ENCODE results near the gene WASF2. TPM values are rescaled to one million over a fixed set of nuclear protein-coding genes. Genes with fewer than 3 reads are reported as not detected.

Gene WASF2
- total and polyA plus RNA-seq, 2 of the 13 experiments (the other 11 are each of a cell fraction or from before 2014, with no cell fraction given), result 10.4 to 27.7 TPM

DNA sequence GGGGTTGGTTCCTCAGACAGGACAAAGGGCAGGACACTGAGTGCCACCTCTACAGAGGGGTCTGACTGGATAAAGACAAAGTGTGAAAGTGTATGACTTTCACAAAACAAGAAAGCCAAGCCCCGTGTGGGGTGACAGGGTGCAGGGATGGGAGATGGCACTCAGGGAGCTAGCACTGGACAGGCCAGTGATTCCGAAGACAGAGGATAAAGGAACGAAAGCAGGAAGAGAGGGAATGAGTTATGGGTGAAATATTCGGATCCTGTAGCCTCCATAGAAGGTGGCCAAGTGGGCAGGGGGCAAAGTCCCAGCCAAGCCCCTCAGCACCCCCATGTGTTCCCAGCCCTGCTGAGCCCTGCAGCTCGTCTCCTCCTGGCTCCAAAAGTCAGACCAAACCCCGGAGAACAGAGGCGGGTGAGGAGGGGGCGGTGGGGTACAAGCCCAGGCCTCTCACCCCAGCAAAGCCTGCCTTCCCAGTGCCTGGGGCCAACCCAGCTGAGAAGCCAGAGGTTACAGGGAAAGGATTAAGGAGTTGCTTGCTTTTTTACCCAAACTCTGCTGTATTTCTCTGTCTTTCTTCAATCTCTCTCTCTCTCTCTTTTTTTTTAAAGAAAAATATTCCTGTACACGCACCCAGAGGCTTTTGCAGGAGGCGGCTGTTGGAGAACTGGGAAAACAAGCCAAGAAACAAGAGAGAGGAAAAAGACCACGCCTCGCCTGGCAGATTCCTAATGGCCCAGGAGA, 14.0 kb upstream of the WASF2 start (continued):
- TF ChIP-seq TRIM24 (CRISPR knock-in tag; IDR thresholded peaks at IDR 0.05), result no peak
- TF ChIP-seq, protein P1, sequence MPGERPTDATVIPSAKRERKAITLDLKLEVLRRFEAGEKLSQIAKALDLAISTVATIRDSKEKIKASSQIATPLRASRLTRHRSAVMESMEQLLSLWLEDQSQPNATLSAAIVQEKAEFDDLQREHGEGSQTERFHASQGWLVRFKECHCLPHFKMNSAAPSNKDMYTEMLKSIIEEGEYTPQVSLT (CRISPR knock-in tag; IDR thresholded peaks at IDR 0.05; ENCODE audit: borderline replicate concordance, low read depth), result no peak
- no peak for TF ChIP-seq ZNF337 (CRISPR knock-in tag; IDR thresholded peaks at IDR 0.05; ENCODE audit: borderline replicate concordance, low read depth)
- TF ChIP-seq, protein P2, sequence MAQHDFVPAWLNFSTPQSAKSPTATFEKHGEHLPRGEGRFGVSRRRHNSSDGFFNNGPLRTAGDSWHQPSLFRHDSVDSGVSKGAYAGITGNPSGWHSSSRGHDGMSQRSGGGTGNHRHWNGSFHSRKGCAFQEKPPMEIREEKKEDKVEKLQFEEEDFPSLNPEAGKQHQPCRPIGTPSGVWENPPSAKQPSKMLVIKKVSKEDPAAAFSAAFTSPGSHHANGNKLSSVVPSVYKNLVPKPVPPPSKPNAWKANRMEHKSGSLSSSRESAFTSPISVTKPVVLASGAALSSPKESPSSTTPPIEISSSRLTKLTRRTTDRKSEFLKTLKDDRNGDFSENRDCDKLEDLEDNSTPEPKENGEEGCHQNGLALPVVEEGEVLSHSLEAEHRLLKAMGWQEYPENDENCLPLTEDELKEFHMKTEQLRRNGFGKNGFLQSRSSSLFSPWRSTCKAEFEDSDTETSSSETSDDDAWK (CRISPR knock-in tag; IDR thresholded peaks at IDR 0.05), result no peak
- TF ChIP-seq, protein P3, sequence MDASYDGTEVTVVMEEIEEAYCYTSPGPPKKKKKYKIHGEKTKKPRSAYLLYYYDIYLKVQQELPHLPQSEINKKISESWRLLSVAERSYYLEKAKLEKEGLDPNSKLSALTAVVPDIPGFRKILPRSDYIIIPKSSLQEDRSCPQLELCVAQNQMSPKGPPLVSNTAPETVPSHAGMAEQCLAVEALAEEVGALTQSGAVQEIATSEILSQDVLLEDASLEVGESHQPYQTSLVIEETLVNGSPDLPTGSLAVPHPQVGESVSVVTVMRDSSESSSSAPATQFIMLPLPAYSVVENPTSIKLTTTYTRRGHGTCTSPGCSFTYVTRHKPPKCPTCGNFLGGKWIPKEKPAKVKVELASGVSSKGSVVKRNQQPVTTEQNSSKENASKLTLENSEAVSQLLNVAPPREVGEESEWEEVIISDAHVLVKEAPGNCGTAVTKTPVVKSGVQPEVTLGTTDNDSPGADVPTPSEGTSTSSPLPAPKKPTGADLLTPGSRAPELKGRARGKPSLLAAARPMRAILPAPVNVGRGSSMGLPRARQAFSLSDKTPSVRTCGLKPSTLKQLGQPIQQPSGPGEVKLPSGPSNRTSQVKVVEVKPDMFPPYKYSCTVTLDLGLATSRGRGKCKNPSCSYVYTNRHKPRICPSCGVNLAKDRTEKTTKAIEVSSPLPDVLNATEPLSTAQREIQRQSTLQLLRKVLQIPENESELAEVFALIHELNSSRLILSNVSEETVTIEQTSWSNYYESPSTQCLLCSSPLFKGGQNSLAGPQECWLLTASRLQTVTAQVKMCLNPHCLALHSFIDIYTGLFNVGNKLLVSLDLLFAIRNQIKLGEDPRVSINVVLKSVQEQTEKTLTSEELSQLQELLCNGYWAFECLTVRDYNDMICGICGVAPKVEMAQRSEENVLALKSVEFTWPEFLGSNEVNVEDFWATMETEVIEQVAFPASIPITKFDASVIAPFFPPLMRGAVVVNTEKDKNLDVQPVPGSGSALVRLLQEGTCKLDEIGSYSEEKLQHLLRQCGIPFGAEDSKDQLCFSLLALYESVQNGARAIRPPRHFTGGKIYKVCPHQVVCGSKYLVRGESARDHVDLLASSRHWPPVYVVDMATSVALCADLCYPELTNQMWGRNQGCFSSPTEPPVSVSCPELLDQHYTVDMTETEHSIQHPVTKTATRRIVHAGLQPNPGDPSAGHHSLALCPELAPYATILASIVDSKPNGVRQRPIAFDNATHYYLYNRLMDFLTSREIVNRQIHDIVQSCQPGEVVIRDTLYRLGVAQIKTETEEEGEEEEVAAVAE (CRISPR knock-in tag; IDR thresholded peaks at IDR 0.05; ENCODE audit: borderline replicate concordance), result 0 out of 2 replicates have a peak, but pooled peaks have one; percentile 13
- no peak for TF ChIP-seq THYN1 (CRISPR knock-in tag; IDR thresholded peaks at IDR 0.05; ENCODE audit: borderline replicate concordance, low read depth)
- TF ChIP-seq, protein P4, sequence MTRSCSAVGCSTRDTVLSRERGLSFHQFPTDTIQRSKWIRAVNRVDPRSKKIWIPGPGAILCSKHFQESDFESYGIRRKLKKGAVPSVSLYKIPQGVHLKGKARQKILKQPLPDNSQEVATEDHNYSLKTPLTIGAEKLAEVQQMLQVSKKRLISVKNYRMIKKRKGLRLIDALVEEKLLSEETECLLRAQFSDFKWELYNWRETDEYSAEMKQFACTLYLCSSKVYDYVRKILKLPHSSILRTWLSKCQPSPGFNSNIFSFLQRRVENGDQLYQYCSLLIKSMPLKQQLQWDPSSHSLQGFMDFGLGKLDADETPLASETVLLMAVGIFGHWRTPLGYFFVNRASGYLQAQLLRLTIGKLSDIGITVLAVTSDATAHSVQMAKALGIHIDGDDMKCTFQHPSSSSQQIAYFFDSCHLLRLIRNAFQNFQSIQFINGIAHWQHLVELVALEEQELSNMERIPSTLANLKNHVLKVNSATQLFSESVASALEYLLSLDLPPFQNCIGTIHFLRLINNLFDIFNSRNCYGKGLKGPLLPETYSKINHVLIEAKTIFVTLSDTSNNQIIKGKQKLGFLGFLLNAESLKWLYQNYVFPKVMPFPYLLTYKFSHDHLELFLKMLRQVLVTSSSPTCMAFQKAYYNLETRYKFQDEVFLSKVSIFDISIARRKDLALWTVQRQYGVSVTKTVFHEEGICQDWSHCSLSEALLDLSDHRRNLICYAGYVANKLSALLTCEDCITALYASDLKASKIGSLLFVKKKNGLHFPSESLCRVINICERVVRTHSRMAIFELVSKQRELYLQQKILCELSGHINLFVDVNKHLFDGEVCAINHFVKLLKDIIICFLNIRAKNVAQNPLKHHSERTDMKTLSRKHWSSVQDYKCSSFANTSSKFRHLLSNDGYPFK (CRISPR knock-in tag; IDR thresholded peaks at IDR 0.05; ENCODE audit: borderline replicate concordance), result no peak
- TF ChIP-seq HNF4G (IDR thresholded peaks at IDR 0.05; ENCODE audit: borderline replicate concordance, low read depth, low read length), result peak; percentile 37; the same call in 1 of the 2 replicates
- no peak; the same call in 1 of the 2 replicates for TF ChIP-seq HNF4G (CRISPR knock-in tag; IDR thresholded peaks at IDR 0.05; ENCODE audit: borderline replicate concordance, low read depth)
- TF ChIP-seq ZNF569 (CRISPR knock-in tag; IDR thresholded peaks at IDR 0.05; ENCODE audit: borderline replicate concordance), result no peak
- TF ChIP-seq, protein P5, sequence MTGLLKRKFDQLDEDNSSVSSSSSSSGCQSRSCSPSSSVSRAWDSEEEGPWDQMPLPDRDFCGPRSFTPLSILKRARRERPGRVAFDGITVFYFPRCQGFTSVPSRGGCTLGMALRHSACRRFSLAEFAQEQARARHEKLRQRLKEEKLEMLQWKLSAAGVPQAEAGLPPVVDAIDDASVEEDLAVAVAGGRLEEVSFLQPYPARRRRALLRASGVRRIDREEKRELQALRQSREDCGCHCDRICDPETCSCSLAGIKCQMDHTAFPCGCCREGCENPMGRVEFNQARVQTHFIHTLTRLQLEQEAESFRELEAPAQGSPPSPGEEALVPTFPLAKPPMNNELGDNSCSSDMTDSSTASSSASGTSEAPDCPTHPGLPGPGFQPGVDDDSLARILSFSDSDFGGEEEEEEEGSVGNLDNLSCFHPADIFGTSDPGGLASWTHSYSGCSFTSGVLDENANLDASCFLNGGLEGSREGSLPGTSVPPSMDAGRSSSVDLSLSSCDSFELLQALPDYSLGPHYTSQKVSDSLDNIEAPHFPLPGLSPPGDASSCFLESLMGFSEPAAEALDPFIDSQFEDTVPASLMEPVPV (CRISPR knock-in tag; IDR thresholded peaks at IDR 0.05), result 0 out of 2 replicates have a peak, but pooled peaks have one; percentile 8
- no peak for TF ChIP-seq SMARCE1 (IDR thresholded peaks at IDR 0.05; ENCODE audit: borderline replicate concordance)
- TF ChIP-seq ZNF644 (CRISPR knock-in tag; IDR thresholded peaks at IDR 0.05; ENCODE audit: low read depth), result no peak
- TF ChIP-seq HNRNPH1 (optimal IDR thresholded peaks at IDR 0.05; ENCODE audit: low read depth, low read length), result no peak
- 0 out of 2 replicates have a peak, but pooled peaks have one; percentile 11 for TF ChIP-seq MTF2 (CRISPR knock-in tag; IDR thresholded peaks at IDR 0.05; ENCODE audit: borderline replicate concordance)
- no peak for TF ChIP-seq NFIB (CRISPR knock-in tag; IDR thresholded peaks at IDR 0.05; ENCODE audit: borderline replicate concordance)
- no peak for TF ChIP-seq HDAC6 (IDR thresholded peaks at IDR 0.05; ENCODE audit: low read depth, low read length)
